ENCODE measurements around the gene CAMSAP2. TPM values are rescaled to one million over a fixed set of nuclear protein-coding genes. Genes with fewer than 3 reads are reported as not detected.

CAMSAP2 gene
- total and polyA plus RNA-seq, 2 of the 8 experiments (the other 6 are each of a cell fraction or from before 2014, with no cell fraction given) = 4.2 to 27.6 TPM

- H3K14ac ChIP-seq (ENCODE audit: insufficient read length) = no peak overlapping the region
- H3K27me3 ChIP-seq (replicated peaks in 1 of 4; ENCODE audit: control insufficient read depth in 3 of 4, extremely low read depth in 1 of 4, insufficient read depth in 3 of 4, low read length in 3 of 4) = no peaks in the 10 kb centered on the region
- H3K4me1 ChIP-seq (replicated peaks in 1 of 4; ENCODE audit: control insufficient read depth in 3 of 4, insufficient read depth in 4 of 4, low read length in 3 of 4) = peaks cover 0 to 2% (median 0%) of the 10 kb centered on the region in 4 experiments; a peak in 3 of 7 replicates
- H4K91ac ChIP-seq (replicated peaks; ENCODE audit: insufficient read length, low read length) = no peak overlapping the region
- H4K5ac ChIP-seq (ENCODE audit: insufficient read length, low read depth, low read length) = no peak overlapping the region
- no peak overlapping the region for H2BK120ac ChIP-seq (replicated peaks; ENCODE audit: low read depth, low read length)
- H2BK5ac ChIP-seq (ENCODE audit: low read depth, low read length) = no peak overlapping the region
- H3K4ac ChIP-seq (replicated peaks; ENCODE audit: insufficient read length, low read depth, low read length) = no peak overlapping the region
- H3K79me2 ChIP-seq (ENCODE audit: control insufficient read depth in 1 of 2, insufficient read depth in 2 of 2, low read length in 2 of 2) = peaks cover 0 to 9% of the 10 kb centered on the region in 2 experiments; a peak in 2 of 4 replicates
- no peak overlapping the region for H3K18ac ChIP-seq (ENCODE audit: extremely low read depth, low read length)
- CTCF ChIA-PET (ENCODE audit: partially characterized antibody) = interaction anchor here (0.7 to 3.0 kb wide), 6 partner anchors 9 to 280 kb away, joined by 3 to 17 read pairs (median 5); no protein-coding TSS in a partner anchor
- no peak overlapping the region for H4K8ac ChIP-seq (ENCODE audit: extremely low read depth, insufficient read depth, low read length)
- H4K20me1 ChIP-seq (replicated peaks in 1 of 2; ENCODE audit: control insufficient read depth in 1 of 2, insufficient read depth in 2 of 2, low read length in 2 of 2) = peaks cover 3 to 11% of the 10 kb centered on the region in 2 experiments
- H3K23me2 ChIP-seq (ENCODE audit: low read depth, low read length) = no peaks in the 10 kb centered on the region
- no peak overlapping the region for H2BK15ac ChIP-seq (ENCODE audit: low read length)
- peaks cover 13 to 60% (median 35%) of the 10 kb centered on the region in 4 experiments; a peak in 7 of 8 replicates for H3K36me3 ChIP-seq (ENCODE audit: control insufficient read depth in 2 of 4, insufficient read depth in 4 of 4, low read length in 3 of 4)
- H3K9me3 ChIP-seq (ENCODE audit: insufficient read depth in 2 of 2, low read depth in 1 of 2, low read length in 1 of 2) = no peaks in the 10 kb centered on the region
- H3K79me1 ChIP-seq (ENCODE audit: low read depth, low read length) = peaks cover 11% of the 10 kb centered on the region
- no peak overlapping the region for H2BK20ac ChIP-seq (ENCODE audit: low read length)
- no peak overlapping the region for H2AFZ ChIP-seq (ENCODE audit: low read length)
- WGBS, 2 experiments (ENCODE audit: extremely low coverage in 1 of 2, insufficient coverage in 1 of 2, insufficient read length in 1 of 2, insufficient replicate concordance in 2 of 2, low coverage in 1 of 2, low lambda C conversion rate in 2 of 2, missing lambda C conversion rate in 1 of 2) = 91% methylated on average over 8 of the region's 8 CpGs; no CpG with 5 or more reads in 1 of the 2 experiments
- H3K56ac ChIP-seq (replicated peaks; ENCODE audit: insufficient read length, low read depth, low read length) = no peak overlapping the region
- no peak overlapping the region for H2BK12ac ChIP-seq (ENCODE audit: low read depth, low read length)
- no peak overlapping the region for H2AK5ac ChIP-seq (ENCODE audit: low read depth, low read length)
- POLR2A ChIA-PET (ENCODE audit: partially characterized antibody) = interaction anchor here (0.7 to 15.2 kb wide), 6 partner anchors 9 to 26 kb away, joined by 3 to 208 read pairs (median 4); partner anchors contain the start of gene INAVA
- FAIRE-seq (no peak), DNase-seq (ENCODE audit: low read depth in 1 of 2, low spot score in 2 of 2) (no peak)
- H3K9ac ChIP-seq (replicated peaks in 1 of 4; ENCODE audit: extremely low read depth in 1 of 4, low read depth in 3 of 4, low read length in 3 of 4) = no peak overlapping the region
- no peak overlapping the region for H3K23ac ChIP-seq (ENCODE audit: insufficient read length)
- no peak overlapping the region for H3K4me3 ChIP-seq (ENCODE audit: extremely low read depth in 1 of 4, insufficient read depth in 2 of 4, low read depth in 3 of 4, low read length in 4 of 4)
- no peak for TF ChIP-seq HDAC6 (IDR thresholded peaks at IDR 0.05; ENCODE audit: low read depth, low read length)
- TF ChIP-seq EZH2 (IDR thresholded peaks at IDR 0.05; ENCODE audit: low read depth, low read length, severe bottlenecking) = no peak
- no peak for TF ChIP-seq JUND (IDR thresholded peaks at IDR 0.05; ENCODE audit: low read length)
- no peak overlapping the region for H3K4me2 ChIP-seq (ENCODE audit: insufficient read depth in 1 of 2, low read depth in 2 of 2, low read length in 2 of 2)
- no peak overlapping the region for H3K27ac ChIP-seq (ENCODE audit: low read depth, low read length)
These were observed 163.2 kb downstream of the CAMSAP2 start for GRCh38 chr1:200901796-200902444.
